ENCODE data around the gene LRAT.

Gene LRAT

GRCh38 chr4:154779362-154779947 lies 35.7 kb downstream of the LRAT start:
- no peak for DNase-seq

- no peak for DNase-seq
These were observed 37.6 kb downstream of the LRAT start, which contains the start of gene RBM46 for GRCh38 chr4:154781126-154781982. RBM46 (plus strand) TSS chr4:154781272; CDS start chr4:154796753, 15,481 bp downstream.

GRCh38 chr4:154781983-154782293 lies 38.1 kb downstream of the LRAT start:
- DNase-seq = no peak
